GM10266 (cell line): ENCODE results near the gene NFATC2IP.
"Not testable (repeated sequence)": the region's sequence is repeated elsewhere in the genome, so short reads cannot be mapped to it uniquely, and the experiment has no call there.

Experiments
- DNase-seq: peaks from one replicate; pipeline ENCODE4 v3.0.0; 2012; ENCODE audit errors: extremely low spot score
- CTCF ChIP-seq: IDR thresholded peaks from 2 replicates; pipeline ENCODE4 v1.5.1; 2012; ENCODE audit warnings: mild to moderate bottlenecking, low read depth; ENCODE audit not compliant: control insufficient read depth, insufficient read depth; ENCODE audit errors: missing control alignments

The NFATC2IP gene

DNA sequence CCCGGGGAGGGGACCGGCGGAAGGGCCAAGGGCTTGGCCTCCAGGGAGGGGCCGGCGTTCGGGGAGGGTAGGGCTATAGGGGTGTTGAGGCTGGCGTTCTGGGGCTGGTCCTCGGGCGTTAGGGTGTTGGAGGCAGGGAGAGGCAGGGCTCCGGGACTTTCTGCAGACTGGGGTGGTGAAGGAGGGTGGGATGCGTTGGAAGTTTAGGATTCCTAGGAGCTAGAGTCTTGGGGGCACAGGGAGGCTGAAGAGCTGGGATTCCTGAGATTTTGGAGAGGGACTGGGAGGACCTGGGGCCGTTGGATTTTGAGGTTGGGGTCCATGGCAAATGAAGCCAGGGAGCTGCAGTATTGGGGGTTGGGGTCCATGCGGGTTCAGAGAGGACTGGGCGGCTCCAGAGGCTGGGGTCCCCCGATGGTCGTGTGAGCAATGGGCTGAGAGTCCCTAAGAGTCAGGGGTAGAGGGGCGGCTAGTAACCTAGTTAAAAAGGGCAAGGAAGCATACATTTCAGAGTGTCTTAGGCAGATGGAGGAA lies 740 bp downstream of the NFATC2IP start:
- DNase-seq: no peak
- TF ChIP-seq CTCF: no peak

DNA sequence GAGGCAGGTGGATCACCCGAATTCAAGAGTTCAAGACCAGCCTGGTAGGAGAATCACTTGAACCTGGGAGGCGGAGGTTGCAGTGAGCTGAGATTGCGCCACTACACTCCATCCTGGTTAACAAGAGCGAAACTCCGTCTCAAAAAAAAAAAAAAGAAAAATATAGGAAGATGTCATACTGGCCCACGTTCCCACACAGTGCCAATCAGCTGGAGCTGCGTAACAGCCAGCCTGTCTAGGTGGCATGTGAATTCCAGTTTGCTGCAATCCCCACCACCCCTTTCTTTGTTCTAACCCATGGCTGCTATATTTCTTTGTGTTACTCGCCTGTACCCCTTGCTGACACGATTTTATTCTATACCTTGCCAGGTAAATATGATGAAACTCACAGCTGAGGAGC lies 7.5 kb downstream of the NFATC2IP start:
- DNase-seq: no peak
- TF ChIP-seq CTCF: no peak

DNA sequence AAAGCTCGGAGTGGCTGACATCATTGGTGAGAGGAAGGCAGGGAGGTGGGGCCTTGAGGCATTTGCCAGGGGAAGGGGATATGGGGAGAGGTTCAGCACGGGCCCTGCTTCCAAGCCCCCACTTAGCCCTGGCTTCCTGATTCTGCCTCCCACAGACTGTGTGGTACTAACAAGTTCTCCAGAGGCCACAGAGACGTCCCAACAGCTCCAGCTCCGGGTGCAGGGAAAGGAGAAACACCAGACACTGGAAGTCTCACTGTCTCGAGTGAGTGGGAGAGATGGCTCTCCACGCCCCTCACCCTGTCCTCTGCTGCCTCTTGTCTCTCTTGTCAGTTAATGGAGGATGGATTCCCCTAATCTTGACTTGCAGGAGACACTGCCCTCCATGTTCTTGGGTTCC lies 8.1 kb downstream of the NFATC2IP start:
- no peak for TF ChIP-seq CTCF
- no peak for DNase-seq

DNA sequence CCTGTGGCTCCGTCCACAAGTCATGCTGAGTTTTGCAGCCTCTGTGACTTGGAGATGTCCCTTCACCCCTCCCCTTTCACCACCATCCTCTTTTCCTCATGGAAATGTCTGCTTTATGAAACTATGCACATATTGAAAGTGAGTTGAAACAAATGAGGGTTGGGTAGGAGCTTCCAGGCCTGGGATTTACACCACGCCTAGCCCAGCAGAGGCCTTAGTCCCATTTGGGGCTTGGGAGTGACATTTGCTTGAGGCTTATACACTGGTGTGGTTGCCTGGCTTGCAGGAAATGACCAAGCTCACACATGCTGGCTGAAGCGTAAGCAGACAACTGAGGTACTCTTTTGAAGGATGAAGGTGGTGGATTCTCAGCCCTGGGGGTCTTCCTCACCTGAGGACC lies 13.3 kb downstream of the NFATC2IP start:
- no peak for TF ChIP-seq CTCF
- DNase-seq: no peak

- TF ChIP-seq CTCF: no peak
- no peak for DNase-seq
Observed at GRCh38 chr16:28964496-28964895, 13.8 kb downstream of the NFATC2IP start.

GRCh38 chr16:28967156-28967555 lies 16.4 kb downstream of the NFATC2IP start:
- TF ChIP-seq CTCF: no peak
- DNase-seq: no peak

- DNase-seq: not testable (repeated sequence)
Observed at GRCh38 chr16:28969696-28970095, 19.0 kb downstream of the NFATC2IP start.

GRCh38 chr16:28974007-28974436 lies 23.3 kb downstream of the NFATC2IP start:
- DNase-seq: no peak
- peak; percentile 52 for TF ChIP-seq CTCF
